Vagina (tissue), 2 donors: ENCODE results near the gene PSEN1.

Experiments used
- CTCF ChIP-seq, 3 experiments: fragments of 450-650 bp in 2 of 3; fragments of 200-600 bp in 1 of 3; sonication (generic) in 1 of 3; IDR thresholded peaks; one replicate each; pipeline ENCODE4 v1.5.1; 2017 to 2019; ENCODE audit warnings: antibody characterized with exemption in 3 of 3, mild to moderate bottlenecking in 2 of 3, moderate library complexity in 2 of 3
- POLR2AphosphoS5 ChIP-seq, 2 donors: sonication (generic); formaldehyde crosslinking; IDR thresholded peaks; one replicate each; pipeline ENCODE4 v1.9.0; 2017; ENCODE audit warnings: antibody characterized with exemption in 2 of 2, mild to moderate bottlenecking in 2 of 2, low read depth in 1 of 2; ENCODE audit not compliant: insufficient read depth in 1 of 2

DNA sequence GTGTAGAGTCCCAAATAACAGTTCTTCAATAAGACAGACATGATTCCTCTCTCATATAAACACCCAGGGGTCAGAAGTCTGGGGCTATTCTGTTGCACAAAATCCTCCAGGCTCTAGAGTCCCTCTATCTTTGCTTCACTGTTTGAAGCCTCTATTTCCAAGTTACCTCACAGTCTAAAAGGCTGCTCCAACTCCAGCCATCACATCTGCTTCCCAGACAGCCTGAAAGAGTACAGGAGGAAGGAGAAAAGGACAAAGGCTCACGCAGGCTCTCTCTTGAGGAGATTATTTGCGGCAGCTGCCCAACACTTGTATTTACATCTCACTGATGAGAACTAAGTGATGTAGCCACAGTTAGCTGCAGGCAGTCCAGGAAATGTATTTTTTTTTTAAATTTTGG lies 107.4 kb downstream of the PSEN1 start:
- no peak for TF ChIP-seq CTCF (IDR thresholded peaks at IDR 0.05)
- TF ChIP-seq POLR2AphosphoS5 (IDR thresholded peaks at IDR 0.05; ENCODE audit: insufficient read depth in 1 of 2, low read depth in 1 of 2): no peak
